Neural cell (in vitro differentiated cells): ENCODE measurements around the gene HIVEP1. TPM values are rescaled to one million over a fixed set of nuclear protein-coding genes. Genes with fewer than 3 reads are reported as not detected.

Source experiments
- H2AFZ ChIP-seq: fragments of 200-600, 300-800 bp; sonication (generic), shearing (Covaris generic); 2 replicates; pipeline ENCODE4 v1.6.0; 2014; ENCODE audit warnings: low read depth, mild to moderate bottlenecking, antibody characterized with exemption, low read length, moderate library complexity
- H3F3A ChIP-seq: fragments of 200-600 bp; shearing (Covaris generic); 2 replicates; pipeline ENCODE4 v1.6.1; 2016; ENCODE audit warnings: mild to moderate bottlenecking, moderate library complexity, mixed read lengths, antibody characterized with exemption, low read length; ENCODE audit not compliant: insufficient read depth, poor library complexity, severe bottlenecking
- H3K27ac ChIP-seq: fragments of 200-600, 300-800 bp; sonication (generic), shearing (Covaris generic); 2 replicates; pipeline ENCODE4 v1.5.1; 2014; ENCODE audit warnings: mild to moderate bottlenecking, low read length, moderate library complexity
- H3K27me3 ChIP-seq: fragments of 300-800, 200-600 bp; sonication (generic), shearing (Covaris generic); 2 replicates; pipeline ENCODE4 v1.6.0; 2014; ENCODE audit warnings: mild to moderate bottlenecking, low read depth, low read length, moderate library complexity; ENCODE audit not compliant: insufficient read depth
- H3K36me3 ChIP-seq: fragments of 300-800, 200-600 bp; sonication (generic), shearing (Covaris generic); 2 replicates; pipeline ENCODE4 v1.5.1; 2014; ENCODE audit warnings: mild to moderate bottlenecking, antibody characterized with exemption, low read length, moderate library complexity; ENCODE audit not compliant: insufficient read depth
- H3K4me2 ChIP-seq: fragments of 300-800, 200-600 bp; sonication (generic), shearing (Covaris generic); 2 replicates; pipeline ENCODE4 v1.6.0; 2014; ENCODE audit warnings: mild to moderate bottlenecking, low read length
- H3K4me3 ChIP-seq: fragments of 300-800, 200-600 bp; sonication (generic), shearing (Covaris generic); 2 replicates; pipeline ENCODE4 v1.5.1; 2014; ENCODE audit warnings: mild to moderate bottlenecking, low read length, moderate library complexity
- H3K79me2 ChIP-seq: fragments of 200-600 bp; shearing (Covaris generic); replicated peaks from 2 replicates; pipeline ENCODE4 v1.6.0; 2014; ENCODE audit warnings: mild to moderate bottlenecking, low read length, moderate library complexity; ENCODE audit not compliant: insufficient read depth
- H3K9ac ChIP-seq: fragments of 300-800, 200-600 bp; sonication (generic), shearing (Covaris generic); 2 replicates; pipeline ENCODE4 v1.6.1; 2016; ENCODE audit warnings: mild to moderate bottlenecking, low read length, mixed read lengths
- H3K9me2 ChIP-seq: fragments of 200-600 bp; shearing (Covaris generic); 2 replicates; pipeline ENCODE4 v1.6.1; 2016; ENCODE audit warnings: mild to moderate bottlenecking, low read length, mixed read lengths; ENCODE audit not compliant: insufficient read depth
- H3K9me3 ChIP-seq: fragments of 200-600, 300-800 bp; sonication (generic), shearing (Covaris generic); 2 replicates; pipeline ENCODE4 v1.6.1; 2016; ENCODE audit warnings: mild to moderate bottlenecking, mixed run types, low read length, moderate library complexity, mixed read lengths
- H4K20me1 ChIP-seq: fragments of 200-600 bp; shearing (Covaris generic); 2 replicates; pipeline ENCODE4 v1.6.1; 2016; ENCODE audit warnings: mild to moderate bottlenecking, mixed run types; ENCODE audit not compliant: insufficient read depth
- EP300 ChIP-seq: fragments of 450-650 bp; conservative IDR thresholded peaks from 2 replicates; pipeline ENCODE4 v1.6.1; 2014; ENCODE audit warnings: antibody characterized with exemption, mild to moderate bottlenecking, moderate library complexity; ENCODE audit not compliant: poor library complexity, severe bottlenecking
- EZH2 ChIP-seq: fragments of 200-600, 300-800 bp; shearing (Covaris generic), sonication (generic); IDR thresholded peaks from 2 replicates; pipeline ENCODE4 v1.6.1; 2014; ENCODE audit warnings: antibody characterized with exemption, low read length, borderline replicate concordance, mild to moderate bottlenecking; ENCODE audit not compliant: insufficient read depth, poor library complexity, severe bottlenecking
- MXI1 ChIP-seq: fragments of 450-650 bp; conservative IDR thresholded peaks from 2 replicates; pipeline ENCODE4 v1.6.1; 2014; ENCODE audit warnings: antibody characterized with exemption, mild to moderate bottlenecking; ENCODE audit not compliant: poor library complexity, severe bottlenecking
- POLR2AphosphoS5 ChIP-seq: IDR thresholded peaks from 2 replicates; pipeline ENCODE4 v1.6.1; 2012
- RAD21 ChIP-seq: fragments of 450-650 bp; conservative IDR thresholded peaks from 2 replicates; pipeline ENCODE4 v1.6.1; 2014; ENCODE audit warnings: antibody characterized with exemption, mild to moderate bottlenecking, moderate library complexity
- SMC3 ChIP-seq: fragments of 450-650 bp; conservative IDR thresholded peaks from 2 replicates; pipeline ENCODE4 v1.6.1; 2014; ENCODE audit warnings: antibody characterized with exemption, mild to moderate bottlenecking, moderate library complexity; ENCODE audit not compliant: poor library complexity
- TAF1 ChIP-seq: IDR thresholded peaks from 2 replicates; pipeline ENCODE4 v1.6.1; 2012; ENCODE audit warnings: low read depth
- polyA plus RNA-seq: library from polyadenylated mRNA; depleted of rRNA; stranded (reverse); fragments of >200 nt; gene quantifications from 2 replicates; pipeline ENCODE4 v1.2.3, GENCODE V29; 2014
- TF ChIP-seq, protein P1 (sequence below): IDR thresholded peaks from 2 replicates; pipeline ENCODE4 v1.6.1; 2012; ENCODE audit warnings: borderline replicate concordance
- TF ChIP-seq, protein P2 (sequence below): fragments of 450-650 bp; IDR thresholded peaks from 2 replicates; pipeline ENCODE4 v1.5.1; 2014; ENCODE audit warnings: antibody characterized with exemption, mild to moderate bottlenecking, moderate library complexity; ENCODE audit not compliant: poor library complexity, severe bottlenecking

Gene HIVEP1
- polyA plus RNA-seq, 1 donor from 2014 or later: 3.6 TPM

DNA sequence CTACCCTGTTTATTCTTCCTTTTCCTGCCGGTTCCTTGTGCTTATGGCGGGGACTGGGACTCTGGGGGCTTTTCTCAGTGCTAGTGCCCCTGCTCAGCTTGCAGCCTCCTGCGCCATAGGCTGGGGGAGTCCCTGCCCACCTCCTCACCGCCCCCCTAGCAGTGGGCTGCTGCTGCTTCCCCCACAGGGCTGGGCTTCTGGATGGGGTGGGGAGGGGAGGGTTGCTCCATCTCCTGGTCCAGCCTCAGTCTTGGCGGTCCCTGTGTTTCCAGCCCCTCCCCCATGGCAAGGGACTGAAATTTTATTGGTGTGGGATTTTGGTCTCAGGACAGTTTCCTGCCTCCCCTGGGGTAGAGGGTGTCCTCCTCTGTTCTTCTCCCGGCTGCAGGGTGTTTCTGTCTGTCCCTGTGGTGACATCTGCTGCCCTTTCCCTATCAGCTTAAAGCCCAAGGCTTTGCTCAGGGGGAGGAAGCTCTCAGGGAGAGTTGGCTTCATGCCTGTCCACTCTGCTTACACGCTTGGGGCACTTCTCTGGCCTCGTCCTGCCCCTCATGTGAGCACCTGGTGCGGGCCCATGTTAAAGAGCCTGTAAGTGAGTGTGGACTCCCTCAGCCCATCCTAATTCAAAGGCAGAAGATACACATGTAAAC is 100.6 kb downstream of the HIVEP1 start:
- Histone ChIP-seq H2AFZ (no peak overlapping the region), H3F3A (no peaks in the 10 kb centered on the region), H3K9ac (no peak overlapping the region), H3K27me3 (no peaks in the 10 kb centered on the region), H3K4me2 (no peak overlapping the region), H3K9me2 (no peaks in the 10 kb centered on the region), H3K79me2 (no peaks in the 10 kb centered on the region), H3K4me3 (no peak overlapping the region), H3K27ac (no peak overlapping the region), H4K20me1 (no peaks in the 10 kb centered on the region), H3K9me3 (no peaks in the 10 kb centered on the region), H3K36me3 (no peaks in the 10 kb centered on the region)
- TF ChIP-seq EZH2 (no peak), RAD21 (no peak), EP300 (no peak), MXI1 (no peak), TAF1 (no peak), POLR2AphosphoS5 (no peak), SMC3 (no peak)
- TF ChIP-seq, protein P1, sequence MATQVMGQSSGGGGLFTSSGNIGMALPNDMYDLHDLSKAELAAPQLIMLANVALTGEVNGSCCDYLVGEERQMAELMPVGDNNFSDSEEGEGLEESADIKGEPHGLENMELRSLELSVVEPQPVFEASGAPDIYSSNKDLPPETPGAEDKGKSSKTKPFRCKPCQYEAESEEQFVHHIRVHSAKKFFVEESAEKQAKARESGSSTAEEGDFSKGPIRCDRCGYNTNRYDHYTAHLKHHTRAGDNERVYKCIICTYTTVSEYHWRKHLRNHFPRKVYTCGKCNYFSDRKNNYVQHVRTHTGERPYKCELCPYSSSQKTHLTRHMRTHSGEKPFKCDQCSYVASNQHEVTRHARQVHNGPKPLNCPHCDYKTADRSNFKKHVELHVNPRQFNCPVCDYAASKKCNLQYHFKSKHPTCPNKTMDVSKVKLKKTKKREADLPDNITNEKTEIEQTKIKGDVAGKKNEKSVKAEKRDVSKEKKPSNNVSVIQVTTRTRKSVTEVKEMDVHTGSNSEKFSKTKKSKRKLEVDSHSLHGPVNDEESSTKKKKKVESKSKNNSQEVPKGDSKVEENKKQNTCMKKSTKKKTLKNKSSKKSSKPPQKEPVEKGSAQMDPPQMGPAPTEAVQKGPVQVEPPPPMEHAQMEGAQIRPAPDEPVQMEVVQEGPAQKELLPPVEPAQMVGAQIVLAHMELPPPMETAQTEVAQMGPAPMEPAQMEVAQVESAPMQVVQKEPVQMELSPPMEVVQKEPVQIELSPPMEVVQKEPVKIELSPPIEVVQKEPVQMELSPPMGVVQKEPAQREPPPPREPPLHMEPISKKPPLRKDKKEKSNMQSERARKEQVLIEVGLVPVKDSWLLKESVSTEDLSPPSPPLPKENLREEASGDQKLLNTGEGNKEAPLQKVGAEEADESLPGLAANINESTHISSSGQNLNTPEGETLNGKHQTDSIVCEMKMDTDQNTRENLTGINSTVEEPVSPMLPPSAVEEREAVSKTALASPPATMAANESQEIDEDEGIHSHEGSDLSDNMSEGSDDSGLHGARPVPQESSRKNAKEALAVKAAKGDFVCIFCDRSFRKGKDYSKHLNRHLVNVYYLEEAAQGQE: no peak
- TF ChIP-seq, protein P2, sequence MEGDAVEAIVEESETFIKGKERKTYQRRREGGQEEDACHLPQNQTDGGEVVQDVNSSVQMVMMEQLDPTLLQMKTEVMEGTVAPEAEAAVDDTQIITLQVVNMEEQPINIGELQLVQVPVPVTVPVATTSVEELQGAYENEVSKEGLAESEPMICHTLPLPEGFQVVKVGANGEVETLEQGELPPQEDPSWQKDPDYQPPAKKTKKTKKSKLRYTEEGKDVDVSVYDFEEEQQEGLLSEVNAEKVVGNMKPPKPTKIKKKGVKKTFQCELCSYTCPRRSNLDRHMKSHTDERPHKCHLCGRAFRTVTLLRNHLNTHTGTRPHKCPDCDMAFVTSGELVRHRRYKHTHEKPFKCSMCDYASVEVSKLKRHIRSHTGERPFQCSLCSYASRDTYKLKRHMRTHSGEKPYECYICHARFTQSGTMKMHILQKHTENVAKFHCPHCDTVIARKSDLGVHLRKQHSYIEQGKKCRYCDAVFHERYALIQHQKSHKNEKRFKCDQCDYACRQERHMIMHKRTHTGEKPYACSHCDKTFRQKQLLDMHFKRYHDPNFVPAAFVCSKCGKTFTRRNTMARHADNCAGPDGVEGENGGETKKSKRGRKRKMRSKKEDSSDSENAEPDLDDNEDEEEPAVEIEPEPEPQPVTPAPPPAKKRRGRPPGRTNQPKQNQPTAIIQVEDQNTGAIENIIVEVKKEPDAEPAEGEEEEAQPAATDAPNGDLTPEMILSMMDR: no peak

DNA sequence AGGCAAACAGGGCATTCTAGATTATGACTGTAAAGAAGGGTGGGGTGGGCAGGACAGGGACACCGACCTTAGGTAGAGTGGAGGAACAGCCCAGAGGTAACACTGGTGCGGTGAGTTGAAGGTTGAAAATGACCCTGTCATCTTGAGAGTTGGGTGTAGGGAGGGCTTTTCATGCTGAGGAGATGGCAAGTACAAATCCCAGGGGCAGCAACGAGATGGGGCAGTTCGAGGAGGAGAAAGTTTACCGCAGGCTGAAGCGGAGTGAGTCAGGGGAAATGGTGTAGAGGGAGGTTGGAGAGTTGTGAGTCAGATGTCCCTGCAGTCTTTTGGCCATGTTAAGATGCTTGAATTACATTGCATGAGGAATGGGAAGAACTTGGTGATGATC is 101.1 kb downstream of the HIVEP1 start:
- Histone ChIP-seq H3K79me2 (no peaks in the 10 kb centered on the region), H3K36me3 (no peaks in the 10 kb centered on the region), H3K4me3 (no peak overlapping the region), H4K20me1 (no peaks in the 10 kb centered on the region), H3K27me3 (no peaks in the 10 kb centered on the region), H2AFZ (no peak overlapping the region), H3K9ac (no peak overlapping the region), H3K27ac (no peak overlapping the region), H3K4me2 (no peak overlapping the region), H3K9me2 (no peaks in the 10 kb centered on the region), H3K9me3 (no peaks in the 10 kb centered on the region), H3F3A (no peaks in the 10 kb centered on the region)
- no peak for TF ChIP-seq MXI1
- TF ChIP-seq TAF1: no peak
- TF ChIP-seq, protein P1: no peak
- no peak for TF ChIP-seq SMC3
- TF ChIP-seq, protein P2: no peak
- no peak for TF ChIP-seq EZH2
- TF ChIP-seq POLR2AphosphoS5: no peak
- TF ChIP-seq EP300: no peak
- TF ChIP-seq RAD21: no peak
